ENCODE data around the gene LYRM4. TPM values are rescaled to one million over a fixed set of nuclear protein-coding genes. Genes with fewer than 3 reads are reported as not detected.

Gene LYRM4
- total and polyA plus RNA-seq, 2 donors (not counting 1 experiment from before 2014, with no cell fraction given), result 22.1 to 29.5 TPM

DNA sequence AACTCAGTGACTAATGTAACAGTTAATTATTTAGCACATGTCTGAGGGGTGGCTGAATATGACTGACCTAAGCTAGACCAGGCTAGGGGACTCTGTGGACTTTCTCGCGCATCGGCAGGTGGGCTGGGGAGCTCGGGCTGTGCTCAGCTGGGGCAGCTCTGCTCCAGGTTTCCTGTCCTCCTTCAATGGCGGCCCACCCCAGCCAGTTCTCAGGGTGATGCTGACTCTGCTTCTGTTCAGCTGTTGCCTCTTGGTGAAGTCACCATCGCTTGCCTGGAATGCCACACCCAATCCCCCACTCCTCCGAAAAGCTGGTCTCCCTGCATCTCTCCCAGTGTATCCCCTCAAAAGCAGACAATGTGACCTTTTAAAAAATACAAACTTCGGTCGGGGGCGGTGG lies 155.6 kb downstream of the LYRM4 start:
- Mint-ChIP-seq H3K27me3 (no peaks in the 10 kb centered on the region), H3K4me1 (no peaks in the 10 kb centered on the region), H3K9me3 (ENCODE audit: insufficient read depth) (no peaks in the 10 kb centered on the region), H3K27ac (no peak overlapping the region), H3K4me3 (no peak overlapping the region)
- Histone ChIP-seq H3K4me3 (ENCODE audit: control extremely low read depth in 1 of 5, extremely low read depth in 1 of 5, insufficient read depth in 1 of 5, low read depth in 2 of 5, low read length in 4 of 5) (no peak overlapping the region), H3K4me1 (ENCODE audit: control insufficient read depth in 2 of 2, insufficient read depth in 2 of 2, low read length in 2 of 2) (no peaks in the 10 kb centered on the region), H3K9me3 (ENCODE audit: control extremely low read depth in 1 of 3, control insufficient read depth in 2 of 3, insufficient read depth in 1 of 3, low read length in 2 of 3) (no peaks in the 10 kb centered on the region), H3K9ac (ENCODE audit: low read length) (no peak overlapping the region), H3K27me3 (replicated peaks in 1 of 4; ENCODE audit: control extremely low read depth in 1 of 4, control insufficient read depth in 3 of 4, insufficient read depth in 4 of 4, low read length in 3 of 4) (no peaks in the 10 kb centered on the region), H2AFZ (ENCODE audit: insufficient read depth, low read depth, low read length, poor library complexity, severe bottlenecking) (no peak overlapping the region), H3K36me3 (replicated peaks in 1 of 2; ENCODE audit: control extremely low read depth in 1 of 2, control insufficient read depth in 1 of 2, extremely low read depth in 1 of 2, insufficient read depth in 2 of 2, low read length in 1 of 2) (no peaks in the 10 kb centered on the region), H3K4me2 (replicated peaks; ENCODE audit: low read depth, low read length, poor library complexity, severe bottlenecking) (no peak overlapping the region), H4K20me1 (ENCODE audit: control insufficient read depth, insufficient read depth, low read length, poor library complexity, severe bottlenecking) (no peaks in the 10 kb centered on the region), H3K79me2 (ENCODE audit: control insufficient read depth, insufficient read depth, low read length) (no peaks in the 10 kb centered on the region), H3K27ac (ENCODE audit: low read length in 2 of 2) (no peak overlapping the region)
- ATAC-seq (ENCODE audit: low read depth) (no peak), DNase-seq (no peak)
- no peak for TF ChIP-seq EZH2 (IDR thresholded peaks at IDR 0.05; ENCODE audit: borderline replicate concordance, insufficient read depth, low read depth, low read length, poor library complexity, severe bottlenecking)
- TF ChIP-seq, protein P1, sequence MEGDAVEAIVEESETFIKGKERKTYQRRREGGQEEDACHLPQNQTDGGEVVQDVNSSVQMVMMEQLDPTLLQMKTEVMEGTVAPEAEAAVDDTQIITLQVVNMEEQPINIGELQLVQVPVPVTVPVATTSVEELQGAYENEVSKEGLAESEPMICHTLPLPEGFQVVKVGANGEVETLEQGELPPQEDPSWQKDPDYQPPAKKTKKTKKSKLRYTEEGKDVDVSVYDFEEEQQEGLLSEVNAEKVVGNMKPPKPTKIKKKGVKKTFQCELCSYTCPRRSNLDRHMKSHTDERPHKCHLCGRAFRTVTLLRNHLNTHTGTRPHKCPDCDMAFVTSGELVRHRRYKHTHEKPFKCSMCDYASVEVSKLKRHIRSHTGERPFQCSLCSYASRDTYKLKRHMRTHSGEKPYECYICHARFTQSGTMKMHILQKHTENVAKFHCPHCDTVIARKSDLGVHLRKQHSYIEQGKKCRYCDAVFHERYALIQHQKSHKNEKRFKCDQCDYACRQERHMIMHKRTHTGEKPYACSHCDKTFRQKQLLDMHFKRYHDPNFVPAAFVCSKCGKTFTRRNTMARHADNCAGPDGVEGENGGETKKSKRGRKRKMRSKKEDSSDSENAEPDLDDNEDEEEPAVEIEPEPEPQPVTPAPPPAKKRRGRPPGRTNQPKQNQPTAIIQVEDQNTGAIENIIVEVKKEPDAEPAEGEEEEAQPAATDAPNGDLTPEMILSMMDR (IDR thresholded peaks at IDR 0.05), result no peak
- POLR2A ChIA-PET, result no interaction called here
- WGBS (ENCODE audit: insufficient coverage), result 97% methylated on average over 10 of the region's 10 CpGs
- CTCF ChIA-PET, result no interaction called here
- intact Hi-C loops (cut with micrococcal nuclease), result no loop called here

DNA sequence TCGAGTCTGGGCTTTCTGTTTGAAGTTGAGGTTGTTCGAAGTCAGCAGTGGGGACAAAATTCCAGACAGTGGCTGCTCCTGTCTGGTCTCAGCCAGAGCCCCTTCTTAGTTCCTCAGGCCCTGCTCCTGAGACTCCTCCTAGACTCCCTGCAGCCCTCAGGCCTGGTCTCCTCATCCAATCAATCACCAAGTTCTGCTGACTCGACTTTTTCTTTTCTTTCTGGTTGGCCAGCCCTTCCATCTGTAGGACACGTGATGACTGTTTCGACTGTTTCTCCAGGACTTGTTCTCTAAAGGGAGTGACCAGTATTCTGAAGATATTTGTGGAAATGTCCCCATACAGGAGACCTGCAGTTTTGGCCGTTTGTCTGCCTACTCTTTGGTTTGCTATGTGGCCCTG lies 156.1 kb downstream of the LYRM4 start:
- Histone ChIP-seq H3K4me2 (replicated peaks; ENCODE audit: low read depth, low read length, poor library complexity, severe bottlenecking) (no peak overlapping the region), H3K79me2 (ENCODE audit: control insufficient read depth, insufficient read depth, low read length) (no peaks in the 10 kb centered on the region), H2AFZ (ENCODE audit: insufficient read depth, low read depth, low read length, poor library complexity, severe bottlenecking) (no peak overlapping the region), H3K4me3 (ENCODE audit: control extremely low read depth in 1 of 5, extremely low read depth in 1 of 5, insufficient read depth in 1 of 5, low read depth in 2 of 5, low read length in 4 of 5) (no peak overlapping the region), H3K9me3 (ENCODE audit: control extremely low read depth in 1 of 3, control insufficient read depth in 2 of 3, insufficient read depth in 1 of 3, low read length in 2 of 3) (no peaks in the 10 kb centered on the region), H3K9ac (ENCODE audit: low read length) (no peak overlapping the region), H3K27me3 (replicated peaks in 1 of 4; ENCODE audit: control extremely low read depth in 1 of 4, control insufficient read depth in 3 of 4, insufficient read depth in 4 of 4, low read length in 3 of 4) (no peaks in the 10 kb centered on the region), H3K36me3 (replicated peaks in 1 of 2; ENCODE audit: control extremely low read depth in 1 of 2, control insufficient read depth in 1 of 2, extremely low read depth in 1 of 2, insufficient read depth in 2 of 2, low read length in 1 of 2) (no peaks in the 10 kb centered on the region), H3K4me1 (ENCODE audit: control insufficient read depth in 2 of 2, insufficient read depth in 2 of 2, low read length in 2 of 2) (no peaks in the 10 kb centered on the region), H3K27ac (ENCODE audit: low read length in 2 of 2) (no peak overlapping the region), H4K20me1 (ENCODE audit: control insufficient read depth, insufficient read depth, low read length, poor library complexity, severe bottlenecking) (no peaks in the 10 kb centered on the region)
- ATAC-seq (ENCODE audit: low read depth), result no peak
- POLR2A ChIA-PET, result no interaction called here
- WGBS (ENCODE audit: insufficient coverage), result 100% methylated on average over 4 of the region's 6 CpGs
- no peaks in the 10 kb centered on the region for H3K27me3 Mint-ChIP-seq
- CTCF ChIA-PET, result no interaction called here
- DNase-seq, result no peak
- no peak overlapping the region for H3K4me3 Mint-ChIP-seq
- no peak overlapping the region for H3K27ac Mint-ChIP-seq
- H3K4me1 Mint-ChIP-seq, result no peaks in the 10 kb centered on the region
- TF ChIP-seq, protein P1 (IDR thresholded peaks at IDR 0.05), result no peak
- no peak for TF ChIP-seq EZH2 (IDR thresholded peaks at IDR 0.05; ENCODE audit: borderline replicate concordance, insufficient read depth, low read depth, low read length, poor library complexity, severe bottlenecking)
- intact Hi-C loops (cut with micrococcal nuclease), result no loop called here
- no peaks in the 10 kb centered on the region for H3K9me3 Mint-ChIP-seq (ENCODE audit: insufficient read depth)
